ENCODE results near the gene NTHL1. TPM values are rescaled to one million over a fixed set of nuclear protein-coding genes. Genes with fewer than 3 reads are reported as not detected.

The NTHL1 gene
- total and polyA plus RNA-seq, 10 of the 15 experiments (the other 5 are each of a cell fraction or from before 2014, with no cell fraction given), result 0.85 to 54.7 (median 39.0) TPM

GRCh38 chr16:2062801-2063200 lies 15.2 kb upstream of the NTHL1 start:
- CTCF ChIA-PET, result no interaction called here
- POLR2A ChIA-PET, result no interaction called here
- no peaks in the 10 kb centered on the region for H3K9me3 ChIP-seq (replicated peaks; ENCODE audit: control insufficient read depth, insufficient read depth, low read length)
- H3K4me3 ChIP-seq, result no peak overlapping the region
- intact Hi-C loops (cut with micrococcal nuclease; ENCODE audit: unreplicated experiment), result no loop called here
- no peaks in the 10 kb centered on the region for H3K27me3 ChIP-seq (replicated peaks in 1 of 2; ENCODE audit: control insufficient read depth in 2 of 2, insufficient read depth in 2 of 2, low read length in 1 of 2)
- no peak overlapping the region for H3K9ac ChIP-seq (ENCODE audit: control insufficient read depth, insufficient read depth, low read length)
- ATAC-seq (no peak), DNase-seq (ENCODE audit: low read depth, low spot score) (no peak), FAIRE-seq (no peak)
- no peaks in the 10 kb centered on the region for H4K20me1 ChIP-seq (ENCODE audit: control insufficient read depth, insufficient read depth)
- H3K36me3 ChIP-seq (ENCODE audit: control insufficient read depth in 2 of 2, insufficient read depth in 2 of 2, low read length in 1 of 2), result peaks cover 0 to 3% of the 10 kb centered on the region in 2 experiments; a peak in 3 of 4 replicates
- no peaks in the 10 kb centered on the region for H3K4me1 ChIP-seq (ENCODE audit: control insufficient read depth, insufficient read depth, low read length)
- H3K4me2 ChIP-seq (ENCODE audit: control insufficient read depth, insufficient read depth), result no peak overlapping the region
- RAD21 ChIA-PET (ENCODE audit: unreplicated experiment), result no interaction called here
- H3K27ac ChIP-seq (ENCODE audit: control insufficient read depth, insufficient read depth), result no peak overlapping the region
- no peak overlapping the region for H2AFZ ChIP-seq (ENCODE audit: control insufficient read depth, low read depth, low read length)
- BruUV-seq (replicated peaks), result no TSS peak
- WGBS (ENCODE audit: insufficient coverage, insufficient replicate concordance, low lambda C conversion rate, missing lambda C conversion rate), result 88% methylated on average over 26 of the region's 28 CpGs
- in situ Hi-C loops (cut with MboI), result no loop called here
- SMC1A ChIA-PET (ENCODE audit: uncharacterized antibody, unreplicated experiment), result no interaction called here
- H3K79me2 ChIP-seq (ENCODE audit: control insufficient read depth, insufficient read depth, low read length), result no peaks in the 10 kb centered on the region
- TF ChIP-seq MXI1 (IDR thresholded peaks at IDR 0.05; ENCODE audit: low read depth, low read length), result no peak
- TF ChIP-seq ZBED1 (IDR thresholded peaks at IDR 0.05; ENCODE audit: borderline replicate concordance), result no peak
- TF ChIP-seq ZNF217 (IDR thresholded peaks at IDR 0.05), result no peak
- no peak for TF ChIP-seq TCF3 (IDR thresholded peaks at IDR 0.05; ENCODE audit: borderline replicate concordance, insufficient read depth, low read depth, low read length)
- no peak for TF ChIP-seq SUPT20H (IDR thresholded peaks at IDR 0.05; ENCODE audit: borderline replicate concordance, control insufficient read depth, low read depth, low read length)
- no peak for TF ChIP-seq LARP7 (IDR thresholded peaks at IDR 0.05)
- no peak for TF ChIP-seq ZNF592 (IDR thresholded peaks at IDR 0.05)
- no peak for TF ChIP-seq IKZF1 (conservative IDR thresholded peaks at IDR 0.05)
- TF ChIP-seq, protein P1, sequence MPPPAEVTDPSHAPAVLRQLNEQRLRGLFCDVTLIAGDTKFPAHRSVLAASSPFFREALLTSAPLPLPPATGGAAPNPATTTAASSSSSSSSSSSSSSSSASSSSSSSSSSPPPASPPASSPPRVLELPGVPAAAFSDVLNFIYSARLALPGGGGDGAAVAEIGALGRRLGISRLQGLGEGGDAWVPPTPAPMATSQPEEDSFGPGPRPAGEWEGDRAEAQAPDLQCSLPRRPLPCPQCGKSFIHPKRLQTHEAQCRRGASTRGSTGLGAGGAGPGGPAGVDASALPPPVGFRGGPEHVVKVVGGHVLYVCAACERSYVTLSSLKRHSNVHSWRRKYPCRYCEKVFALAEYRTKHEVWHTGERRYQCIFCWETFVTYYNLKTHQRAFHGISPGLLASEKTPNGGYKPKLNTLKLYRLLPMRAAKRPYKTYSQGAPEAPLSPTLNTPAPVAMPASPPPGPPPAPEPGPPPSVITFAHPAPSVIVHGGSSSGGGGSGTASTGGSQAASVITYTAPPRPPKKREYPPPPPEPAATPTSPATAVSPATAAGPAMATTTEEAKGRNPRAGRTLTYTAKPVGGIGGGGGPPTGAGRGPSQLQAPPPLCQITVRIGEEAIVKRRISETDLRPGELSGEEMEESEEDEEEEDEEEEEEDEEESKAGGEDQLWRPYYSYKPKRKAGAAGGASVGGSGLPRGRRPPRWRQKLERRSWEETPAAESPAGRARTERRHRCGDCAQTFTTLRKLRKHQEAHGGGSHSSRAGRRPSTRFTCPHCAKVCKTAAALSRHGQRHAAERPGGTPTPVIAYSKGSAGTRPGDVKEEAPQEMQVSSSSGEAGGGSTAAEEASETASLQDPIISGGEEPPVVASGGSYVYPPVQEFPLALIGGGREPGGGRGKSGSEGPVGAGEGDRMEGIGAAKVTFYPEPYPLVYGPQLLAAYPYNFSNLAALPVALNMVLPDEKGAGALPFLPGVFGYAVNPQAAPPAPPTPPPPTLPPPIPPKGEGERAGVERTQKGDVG (CRISPR knock-in tag; IDR thresholded peaks at IDR 0.05), result no peak
- TF ChIP-seq YBX1 (IDR thresholded peaks at IDR 0.05), result no peak
- TF ChIP-seq NFYA (IDR thresholded peaks at IDR 0.05; ENCODE audit: borderline replicate concordance, low read depth, low read length), result no peak
- TF ChIP-seq, protein P2, sequence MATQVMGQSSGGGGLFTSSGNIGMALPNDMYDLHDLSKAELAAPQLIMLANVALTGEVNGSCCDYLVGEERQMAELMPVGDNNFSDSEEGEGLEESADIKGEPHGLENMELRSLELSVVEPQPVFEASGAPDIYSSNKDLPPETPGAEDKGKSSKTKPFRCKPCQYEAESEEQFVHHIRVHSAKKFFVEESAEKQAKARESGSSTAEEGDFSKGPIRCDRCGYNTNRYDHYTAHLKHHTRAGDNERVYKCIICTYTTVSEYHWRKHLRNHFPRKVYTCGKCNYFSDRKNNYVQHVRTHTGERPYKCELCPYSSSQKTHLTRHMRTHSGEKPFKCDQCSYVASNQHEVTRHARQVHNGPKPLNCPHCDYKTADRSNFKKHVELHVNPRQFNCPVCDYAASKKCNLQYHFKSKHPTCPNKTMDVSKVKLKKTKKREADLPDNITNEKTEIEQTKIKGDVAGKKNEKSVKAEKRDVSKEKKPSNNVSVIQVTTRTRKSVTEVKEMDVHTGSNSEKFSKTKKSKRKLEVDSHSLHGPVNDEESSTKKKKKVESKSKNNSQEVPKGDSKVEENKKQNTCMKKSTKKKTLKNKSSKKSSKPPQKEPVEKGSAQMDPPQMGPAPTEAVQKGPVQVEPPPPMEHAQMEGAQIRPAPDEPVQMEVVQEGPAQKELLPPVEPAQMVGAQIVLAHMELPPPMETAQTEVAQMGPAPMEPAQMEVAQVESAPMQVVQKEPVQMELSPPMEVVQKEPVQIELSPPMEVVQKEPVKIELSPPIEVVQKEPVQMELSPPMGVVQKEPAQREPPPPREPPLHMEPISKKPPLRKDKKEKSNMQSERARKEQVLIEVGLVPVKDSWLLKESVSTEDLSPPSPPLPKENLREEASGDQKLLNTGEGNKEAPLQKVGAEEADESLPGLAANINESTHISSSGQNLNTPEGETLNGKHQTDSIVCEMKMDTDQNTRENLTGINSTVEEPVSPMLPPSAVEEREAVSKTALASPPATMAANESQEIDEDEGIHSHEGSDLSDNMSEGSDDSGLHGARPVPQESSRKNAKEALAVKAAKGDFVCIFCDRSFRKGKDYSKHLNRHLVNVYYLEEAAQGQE (IDR thresholded peaks at IDR 0.05; ENCODE audit: low read depth, low read length), result no peak
- TF ChIP-seq CEBPB (IDR thresholded peaks at IDR 0.05; ENCODE audit: borderline replicate concordance in 1 of 2, low read depth in 2 of 2, low read length in 2 of 2), result no peak
- no peak for TF ChIP-seq RCOR1 (conservative IDR thresholded peaks at IDR 0.05; ENCODE audit: low read depth, low read length)
- TF ChIP-seq IRF4 (IDR thresholded peaks at IDR 0.05; ENCODE audit: low read depth, low read length), result no peak
